GM18517 (cell line): ENCODE measurements around the gene SAXO1.
"Not testable (repeated sequence)": the region's sequence is repeated elsewhere in the genome, so short reads cannot be mapped to it uniquely, and the experiment has no call there.

Source experiments
- ATAC-seq: cut with Tn5 transposase; IDR thresholded peaks from one replicate; pipeline ENCODE4 v1.9.1; 2021; ENCODE audit warnings: mild to moderate bottlenecking, moderate library complexity; ENCODE audit not compliant: unreplicated experiment

Gene SAXO1

DNA sequence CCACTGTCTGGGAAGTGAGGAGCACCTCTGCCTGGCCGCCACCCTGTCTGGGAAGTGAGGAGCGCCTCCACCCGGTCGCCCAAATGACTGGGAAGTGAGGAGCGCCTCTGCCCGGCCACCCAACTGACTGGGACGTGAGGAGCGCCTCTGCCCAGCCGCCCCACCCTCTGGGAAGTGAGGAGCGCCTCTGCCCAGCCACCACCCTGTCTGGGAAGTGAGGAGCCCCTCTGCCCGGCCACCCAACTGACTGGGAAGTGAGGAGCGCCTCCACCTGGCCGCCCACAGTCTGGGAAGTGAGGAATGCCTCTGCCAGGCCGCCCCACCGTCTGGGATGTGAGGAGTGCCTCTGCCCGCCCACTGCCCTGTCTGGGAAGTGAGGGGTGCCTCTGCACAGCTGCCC is 32.9 kb downstream of the SAXO1 start:
- no peak for ATAC-seq

DNA sequence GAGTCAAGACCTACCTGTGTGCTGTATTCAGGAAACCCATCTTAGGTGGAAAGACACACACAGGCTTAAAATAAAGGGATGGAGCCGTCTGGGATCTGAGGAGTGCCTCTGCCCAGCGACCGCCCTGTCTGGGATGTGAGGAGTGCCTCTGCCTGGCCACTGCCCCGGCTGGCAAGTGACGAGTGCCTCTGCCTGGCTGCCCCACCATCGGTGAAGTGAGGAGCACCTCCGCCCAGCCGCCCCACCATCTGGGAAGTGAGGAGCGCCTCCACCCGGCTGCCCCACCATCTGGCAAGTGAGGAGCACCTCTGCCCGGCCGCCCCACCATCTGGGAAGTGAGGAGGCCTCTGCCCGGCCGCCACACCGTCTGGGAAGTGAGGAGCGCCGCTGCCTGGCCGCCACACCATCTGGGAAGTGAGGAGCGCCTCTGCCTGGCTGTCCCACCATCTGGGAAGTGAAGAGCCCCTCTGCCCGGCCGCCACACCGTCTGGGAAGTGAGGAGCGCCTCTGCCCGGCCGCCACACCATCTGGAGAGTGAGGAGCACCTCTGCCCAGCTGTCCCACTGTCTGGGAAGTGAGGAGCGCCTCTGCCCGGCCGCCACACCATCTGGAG is 33.7 kb downstream of the SAXO1 start:
- ATAC-seq = no peak

DNA sequence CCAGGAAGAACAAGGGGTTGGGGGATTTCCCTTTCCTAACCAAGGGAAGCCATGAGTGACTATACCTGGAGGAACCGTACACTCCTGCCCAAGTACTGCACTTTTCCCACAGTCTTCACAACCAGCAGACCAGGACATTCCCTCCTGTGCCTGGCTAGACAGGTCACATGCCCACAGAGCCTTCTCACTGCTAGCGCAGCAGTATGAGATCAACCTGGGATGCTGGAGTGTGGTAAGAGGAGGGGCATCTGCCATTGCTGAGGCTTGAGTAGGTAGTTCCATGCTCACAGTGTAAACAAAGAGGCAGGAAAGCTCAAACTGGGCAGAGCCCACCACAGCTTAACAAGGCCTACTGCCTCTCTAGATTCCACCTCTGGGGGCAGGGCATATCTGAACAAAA is 35.9 kb downstream of the SAXO1 start:
- no peak for ATAC-seq

DNA sequence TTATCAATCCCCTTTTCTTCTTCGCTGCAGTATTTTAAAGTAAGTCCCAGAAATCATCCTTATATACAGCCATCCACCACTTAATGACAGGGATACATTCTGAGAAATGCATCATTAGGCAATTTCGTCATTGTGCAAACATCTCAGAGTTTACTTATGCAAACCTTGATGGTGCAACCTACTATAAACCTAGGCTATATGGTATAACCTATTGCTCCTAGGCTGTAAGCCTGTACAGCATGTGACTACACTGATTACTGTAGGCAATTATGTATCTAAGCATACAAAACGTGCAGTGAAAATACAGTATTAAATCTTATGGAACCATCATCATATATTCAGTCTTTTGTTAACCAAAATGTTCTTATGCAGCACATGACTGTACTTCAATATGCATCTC is 36.8 kb downstream of the SAXO1 start:
- no peak for ATAC-seq

DNA sequence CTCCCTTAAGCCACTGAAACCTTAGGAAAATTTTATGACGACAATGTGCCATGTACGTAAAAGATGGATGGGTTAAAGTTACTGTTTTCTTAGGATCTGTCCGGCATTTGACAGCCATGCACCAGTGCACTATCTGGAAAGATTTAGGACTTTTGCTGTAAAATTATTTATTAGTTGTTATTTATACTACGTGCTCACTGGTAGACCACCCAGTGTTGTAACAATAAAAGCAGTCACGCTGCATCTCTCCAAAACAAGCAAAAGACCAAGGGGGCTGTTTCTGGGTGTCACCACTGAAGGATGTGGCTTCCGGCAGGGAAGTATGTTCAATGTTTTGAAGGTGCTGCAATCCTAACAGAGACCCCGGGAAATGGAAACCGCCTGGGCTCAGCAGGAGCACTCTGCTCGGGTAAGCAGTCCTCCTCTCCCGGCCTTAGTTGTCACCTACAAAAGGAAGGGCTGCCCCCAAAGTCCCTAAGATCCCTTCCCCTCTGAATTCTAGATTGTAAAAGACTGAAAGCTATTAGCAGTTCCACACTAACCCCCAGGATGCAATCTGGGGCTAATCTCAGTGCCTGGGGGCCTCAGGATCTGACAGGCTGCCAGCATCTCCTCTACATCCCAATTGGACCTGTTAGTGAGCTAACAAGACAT is 38.6 kb downstream of the SAXO1 start:
- ATAC-seq = no peak

DNA sequence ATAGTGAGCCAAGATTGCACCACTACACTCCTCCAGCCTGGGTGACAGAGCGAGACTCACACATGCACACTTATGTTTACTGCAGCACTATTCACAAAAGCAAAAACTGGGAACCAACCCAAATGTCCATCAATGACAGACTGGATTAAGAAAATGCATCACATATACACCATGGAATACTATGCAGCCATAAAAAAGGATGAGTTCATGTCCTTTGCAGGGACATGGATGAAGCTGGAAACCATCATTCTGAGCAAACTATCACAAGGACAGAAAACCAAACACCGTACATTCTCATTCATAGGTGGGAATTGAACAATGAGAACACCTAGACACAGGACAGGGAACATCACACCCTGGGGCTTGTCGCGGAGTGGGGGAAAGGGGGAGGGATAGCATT is 41.8 kb downstream of the SAXO1 start:
- not testable (repeated sequence) for ATAC-seq

DNA sequence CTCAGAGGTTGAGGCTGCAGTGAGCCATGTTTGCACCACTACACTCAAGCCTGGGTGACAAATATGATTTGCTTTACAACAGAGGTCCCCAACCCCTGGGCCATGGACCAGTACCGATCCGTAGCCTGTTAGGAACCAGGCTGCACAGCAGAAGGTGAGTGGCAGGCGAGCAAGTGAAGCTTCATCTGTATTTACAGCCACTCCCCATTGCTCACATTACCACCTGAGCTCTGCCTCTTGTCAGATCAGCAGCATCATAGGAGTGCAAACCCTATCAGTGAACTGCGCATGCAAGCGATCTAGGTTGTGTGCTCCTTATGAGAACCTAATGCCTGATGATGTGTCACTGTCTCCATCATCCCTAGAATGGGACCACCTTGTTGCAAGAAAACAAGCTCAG is 42.5 kb downstream of the SAXO1 start:
- no peak for ATAC-seq

DNA sequence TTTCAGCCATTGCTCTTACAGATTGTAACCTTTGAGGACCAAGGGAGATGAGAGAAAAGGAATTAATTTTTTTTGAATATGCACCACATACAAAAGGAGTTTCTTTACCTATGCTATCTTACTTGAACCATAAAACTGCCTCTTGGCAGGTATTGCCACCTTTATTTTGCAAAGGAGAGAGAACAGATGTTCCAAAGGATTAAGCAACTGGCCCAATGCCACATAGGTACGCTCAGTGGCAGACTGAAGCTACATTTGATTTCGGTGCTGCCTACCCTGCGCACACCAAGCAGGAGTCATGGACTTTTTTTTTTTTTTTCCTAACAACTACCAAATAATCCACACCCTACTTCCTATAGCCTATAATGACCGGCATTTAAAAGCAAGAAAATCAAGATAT is 43.1 kb downstream of the SAXO1 start:
- no peak for ATAC-seq

DNA sequence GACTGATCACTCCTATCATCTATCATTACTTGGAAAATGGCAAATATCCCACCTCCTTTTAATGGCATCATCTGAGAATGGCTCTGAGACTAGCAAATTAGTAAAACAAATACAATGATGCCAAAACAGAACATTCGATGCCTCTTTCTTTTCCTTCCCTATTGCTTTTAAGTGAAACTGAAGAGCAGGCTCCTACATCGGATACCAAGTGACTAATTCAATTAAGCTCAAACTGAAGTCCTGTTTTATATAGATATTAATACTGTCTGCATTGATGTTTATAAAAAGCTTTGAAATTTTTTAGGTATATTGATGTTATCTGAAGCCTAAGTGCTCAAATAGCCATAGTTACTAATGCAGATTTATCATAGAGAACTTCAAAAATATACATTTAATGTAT is 43.9 kb downstream of the SAXO1 start:
- ATAC-seq = no peak

DNA sequence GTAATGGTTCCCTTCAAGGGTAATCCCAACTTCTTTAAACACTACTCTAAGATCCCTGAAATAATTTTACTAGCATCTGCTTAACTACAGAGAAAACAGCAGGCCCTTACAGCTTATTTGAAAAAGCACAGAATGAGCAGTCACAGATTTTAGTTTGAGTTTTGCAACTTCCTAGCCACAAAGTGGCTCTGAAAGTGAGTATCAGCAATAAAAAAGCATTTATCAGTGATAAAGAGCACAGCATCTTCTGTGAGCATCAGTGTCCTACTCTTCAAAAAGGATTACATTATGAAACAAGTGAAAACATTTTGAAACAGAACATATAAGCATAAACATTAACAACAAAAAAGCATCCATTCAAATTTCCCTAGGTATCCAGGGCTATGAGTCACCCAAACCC is 45.0 kb downstream of the SAXO1 start:
- ATAC-seq = no peak

DNA sequence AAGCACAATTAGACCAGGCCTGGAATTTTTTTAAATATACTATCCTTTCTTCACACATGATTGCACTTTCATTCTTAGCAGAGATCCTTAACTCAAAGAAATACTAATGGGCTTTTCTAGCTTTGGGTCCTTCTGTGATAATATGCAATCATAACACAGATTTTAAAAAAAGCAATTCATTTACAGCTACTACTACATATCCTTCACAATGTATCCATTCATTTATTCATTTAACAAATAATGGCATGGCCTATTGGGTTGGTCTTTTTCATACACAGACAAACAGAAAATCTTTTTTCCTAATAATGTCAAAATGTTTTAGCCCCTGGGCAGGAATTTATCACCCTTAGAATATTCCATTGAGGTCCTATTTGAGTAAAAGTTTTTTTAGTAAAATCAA is 47.0 kb downstream of the SAXO1 start:
- ATAC-seq = no peak

DNA sequence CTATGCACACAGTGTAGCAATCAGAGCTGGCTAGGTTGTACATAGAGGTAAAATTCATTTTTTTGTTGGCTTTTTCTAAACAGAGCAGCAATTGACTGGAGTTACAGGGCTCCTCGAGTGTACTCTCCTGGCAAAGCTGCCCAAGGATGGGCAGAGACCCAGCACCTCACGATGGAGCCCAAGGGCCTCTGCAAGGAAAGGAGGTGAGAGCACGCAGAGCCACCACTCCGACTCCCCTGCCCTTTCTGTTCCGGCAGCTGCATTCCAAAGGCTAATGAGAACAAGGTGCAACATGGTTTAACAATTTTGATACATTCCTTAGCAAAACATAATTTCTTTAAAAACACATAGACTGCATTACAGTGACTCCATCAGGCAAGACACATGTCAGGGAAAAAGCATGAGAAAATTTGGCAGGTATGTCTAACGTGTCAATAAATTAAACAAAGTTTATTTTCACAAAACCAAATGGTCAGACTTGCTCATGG is 47.5 kb downstream of the SAXO1 start:
- no peak for ATAC-seq

DNA sequence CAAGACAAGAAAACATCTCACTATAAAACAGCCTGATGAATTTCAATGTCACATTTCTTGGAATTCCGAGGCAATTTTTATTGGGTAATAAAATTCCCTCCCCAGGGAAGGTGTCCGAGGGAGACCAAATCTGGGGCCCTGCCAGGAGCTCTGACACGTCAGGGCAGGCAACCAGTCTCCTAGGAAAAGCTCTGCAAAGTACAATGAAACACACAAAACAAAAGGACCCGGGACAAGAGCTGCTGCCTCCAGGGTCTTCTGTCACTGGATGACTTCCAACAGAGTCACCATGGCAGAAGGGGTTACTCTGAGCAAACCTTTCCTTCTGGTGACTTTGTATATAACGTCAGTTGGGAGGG is 50.8 kb downstream of the SAXO1 start:
- no peak for ATAC-seq

DNA sequence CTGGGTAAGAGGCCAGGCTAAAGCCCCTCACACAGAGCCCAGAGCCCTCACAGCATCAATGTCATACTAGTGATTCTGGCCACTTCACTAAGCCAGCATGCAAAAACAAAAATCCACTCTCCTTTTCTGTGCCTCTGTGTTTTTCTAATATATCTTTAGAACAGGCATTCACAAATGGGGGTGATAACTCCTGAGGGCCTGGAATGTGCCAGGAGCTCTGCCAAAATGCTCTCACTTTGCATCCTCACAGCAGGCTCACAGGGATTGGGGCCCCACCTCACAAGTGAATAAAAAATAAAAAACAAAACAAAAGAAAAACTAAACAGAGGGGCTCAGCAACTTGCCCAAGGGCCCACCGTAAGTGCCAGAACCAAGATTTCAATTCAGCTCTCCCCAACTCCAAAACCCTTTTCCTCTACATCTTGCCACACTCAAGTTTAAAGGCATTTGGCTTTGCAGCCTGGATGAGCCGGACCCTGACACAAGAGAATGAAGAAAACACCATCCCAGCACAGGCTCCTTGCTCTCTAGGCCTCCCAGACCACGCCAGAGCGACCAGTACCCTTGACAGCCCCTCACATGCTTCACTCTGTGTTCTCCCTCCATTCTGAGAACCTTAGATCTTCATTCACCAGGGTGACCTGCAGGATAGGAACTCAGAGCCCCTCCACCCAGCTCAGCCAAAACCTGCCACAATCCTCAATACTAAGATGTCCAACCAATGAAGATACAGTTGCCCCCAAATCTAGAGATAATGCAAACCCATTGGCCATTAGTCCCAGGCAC is 51.3 kb downstream of the SAXO1 start:
- no peak for ATAC-seq

DNA sequence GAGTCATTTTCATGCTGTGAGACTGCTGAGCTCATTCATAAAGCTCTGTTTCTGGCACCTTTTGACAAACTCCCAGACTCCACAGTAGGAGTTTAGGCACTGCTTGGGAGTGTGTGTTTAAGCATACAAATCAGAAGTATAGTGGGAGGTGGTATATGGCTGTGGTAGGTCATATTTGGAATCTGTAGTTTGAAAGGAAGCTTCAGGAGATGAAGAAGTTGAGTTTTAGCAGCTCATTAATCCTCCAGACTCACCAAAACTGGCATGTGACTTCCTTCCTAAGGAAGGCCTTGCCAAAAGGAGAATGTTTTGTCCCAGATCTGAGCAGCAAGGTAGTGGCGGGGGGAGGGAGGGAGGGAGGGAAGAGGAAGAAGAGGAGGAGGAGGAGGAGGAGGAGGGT is 52.8 kb downstream of the SAXO1 start:
- no peak for ATAC-seq

DNA sequence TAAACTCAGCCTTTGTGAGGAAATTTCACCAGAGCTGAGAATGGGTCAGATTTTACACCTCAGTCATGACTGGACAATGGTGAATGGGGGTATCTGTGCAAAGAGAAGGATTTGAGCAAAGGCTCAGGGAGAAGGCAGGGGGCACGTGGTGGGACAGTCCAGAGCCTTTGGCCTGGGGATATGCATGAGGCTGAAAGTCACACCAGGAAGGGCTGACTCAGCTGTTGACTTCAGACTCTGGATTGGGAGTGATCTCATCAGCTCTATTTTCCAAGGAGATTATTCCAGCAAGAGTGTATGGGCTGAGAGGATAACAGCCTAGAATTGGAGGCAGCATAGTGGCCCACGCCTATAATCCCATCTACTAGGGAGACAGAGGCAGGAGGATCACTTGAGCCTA is 53.6 kb downstream of the SAXO1 start:
- ATAC-seq = no peak

DNA sequence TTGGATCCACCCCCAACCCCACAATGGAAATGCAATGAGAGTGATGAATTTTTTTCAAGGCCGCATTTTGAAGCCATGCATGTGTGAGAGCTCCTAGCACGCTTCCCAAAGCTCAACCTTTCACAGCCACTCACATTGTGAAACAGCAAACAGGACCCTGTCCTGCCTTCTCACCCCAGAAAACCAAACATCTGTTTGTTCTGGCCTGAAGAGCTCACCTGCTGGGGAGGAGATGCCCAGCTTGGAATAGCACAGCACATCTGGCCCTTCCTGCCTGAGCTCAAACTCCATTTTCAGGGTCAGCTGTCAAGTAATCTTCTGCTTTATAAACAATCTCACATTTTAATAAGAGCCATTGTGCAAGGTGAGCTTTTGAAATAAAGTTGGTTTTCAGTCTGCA is 54.8 kb downstream of the SAXO1 start:
- no peak for ATAC-seq

DNA sequence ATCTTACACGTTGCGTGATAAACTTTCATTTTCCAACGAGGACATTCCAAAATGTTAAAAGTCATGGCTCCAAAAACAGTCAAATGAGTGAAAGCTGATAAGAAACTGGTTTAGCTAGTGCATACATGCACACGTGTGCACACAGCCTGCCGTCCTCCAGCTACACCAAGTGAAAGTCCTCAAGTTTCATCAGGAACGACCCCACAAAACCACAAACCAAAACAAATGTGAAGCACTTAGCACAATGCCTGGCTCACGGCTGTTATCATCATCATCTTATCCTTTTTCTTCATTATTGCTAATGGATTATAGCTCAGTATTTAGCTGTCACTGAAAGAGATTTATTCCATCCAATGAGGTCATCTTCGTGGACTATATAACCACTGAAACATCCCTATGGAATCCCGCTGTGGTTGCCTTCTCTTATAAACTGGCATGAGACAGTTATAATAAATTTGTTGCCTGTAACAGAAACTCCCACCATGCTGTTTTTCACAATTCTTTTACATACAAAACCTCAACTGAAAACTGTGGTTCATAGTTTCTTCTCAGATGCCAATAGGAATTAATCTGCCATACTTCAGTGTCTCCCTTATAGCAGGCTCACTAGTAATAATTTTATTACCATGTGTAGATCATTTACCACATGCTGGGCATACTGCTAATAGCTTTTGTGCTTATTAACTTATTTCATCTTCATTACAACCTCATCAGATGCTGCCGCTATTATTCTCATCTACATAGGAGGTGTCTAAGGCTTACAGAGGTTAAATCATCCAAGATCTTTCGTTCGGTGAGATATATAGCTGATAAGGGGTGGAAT is 56.1 kb downstream of the SAXO1 start:
- no peak for ATAC-seq

DNA sequence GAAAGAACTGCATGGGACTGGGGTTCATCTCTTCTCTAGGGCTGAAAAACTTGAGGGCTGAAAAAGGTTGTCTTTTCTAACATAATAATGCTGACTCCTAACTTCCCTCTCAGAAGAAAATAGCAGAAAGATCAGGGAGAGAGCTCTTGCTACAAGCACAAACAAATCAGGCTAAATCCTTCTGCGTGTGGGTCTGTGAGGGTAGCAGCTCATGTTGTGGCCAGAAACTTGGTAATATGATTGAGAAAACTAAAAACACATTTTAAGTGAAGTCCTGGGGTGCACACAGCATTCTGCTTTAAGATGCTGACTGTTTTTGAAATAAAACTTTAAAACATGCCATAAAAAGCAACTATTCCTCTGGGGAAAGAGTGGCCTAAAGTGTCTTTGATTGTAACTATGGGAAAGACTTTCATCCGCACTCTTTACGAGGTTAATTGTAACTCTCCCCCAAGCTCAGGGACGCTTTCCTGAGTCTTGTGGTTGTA is 56.7 kb downstream of the SAXO1 start:
- no peak for ATAC-seq

DNA sequence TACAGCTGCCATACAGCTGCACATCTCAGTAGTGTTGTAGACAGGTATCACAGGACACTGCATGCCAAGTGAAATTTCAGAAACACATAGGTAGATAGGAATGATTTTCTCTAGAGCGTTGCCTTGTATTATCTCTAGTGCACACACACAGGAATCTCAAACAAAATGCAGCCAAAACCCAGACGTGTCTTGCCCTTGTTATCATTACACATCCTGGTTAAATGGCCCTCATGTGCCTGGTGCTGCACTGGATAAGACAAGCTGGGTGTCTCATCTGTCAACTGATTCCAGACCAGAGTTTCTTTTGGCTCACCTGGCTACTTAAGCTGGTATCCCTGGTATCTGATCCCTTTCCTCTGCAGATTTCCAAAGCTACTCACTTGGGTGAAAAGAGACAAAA is 59.7 kb downstream of the SAXO1 start:
- ATAC-seq = no peak

DNA sequence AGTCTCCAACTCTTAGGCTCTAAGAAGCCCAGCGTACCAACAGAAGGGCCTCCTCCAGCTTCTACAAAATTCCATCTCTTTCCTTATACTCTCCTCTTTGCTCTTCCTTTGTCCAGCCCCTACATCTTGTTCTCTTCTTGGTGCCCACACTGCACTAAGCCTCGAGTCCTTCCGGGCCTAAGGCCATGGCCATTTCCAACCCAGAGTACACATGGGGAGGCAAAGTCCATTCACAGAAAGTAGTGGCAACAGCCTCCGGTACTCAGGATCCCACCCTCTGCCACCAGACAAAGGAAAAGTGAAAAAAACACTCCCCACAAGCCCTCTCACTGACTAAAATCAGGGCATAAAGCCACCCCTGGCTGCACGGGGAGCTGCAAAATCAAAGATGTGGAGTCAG is 60.3 kb downstream of the SAXO1 start:
- ATAC-seq = no peak
